K562 (cell line): ENCODE data around the gene LAPTM4A. TPM values are rescaled to one million over a fixed set of nuclear protein-coding genes. Genes with fewer than 3 reads are reported as not detected.
A peak's percentile ranks its signal among the peaks of the same experiment; 100 is the strongest.

ENCODE experiments used
- COPS2 ChIP-seq: fragments of 450-650 bp; conservative IDR thresholded peaks from 2 replicates; pipeline ENCODE4 v1.6.1; 2016; ENCODE audit warnings: mild to moderate bottlenecking, moderate library complexity
- ELF1 ChIP-seq: fragments of 200-800 bp; sonication (Bioruptor generic); IDR thresholded peaks from 2 replicates; pipeline ENCODE4 v1.6.1; 2016; ENCODE audit warnings: missing genetic modification characterization, missing compliant biosample characterization
- KLF1 ChIP-seq: fragments of 450-650 bp; IDR thresholded peaks from 2 replicates; pipeline ENCODE4 v1.6.1; 2016; ENCODE audit warnings: missing genetic modification characterization, missing compliant biosample characterization
- PHF8 ChIP-seq: fragments of 200-600 bp; sonication (generic); IDR thresholded peaks from 2 replicates; pipeline ENCODE4 v1.6.1; 2012; ENCODE audit warnings: mixed run types, mild to moderate bottlenecking, inconsistent platforms, low read length, moderate library complexity, borderline replicate concordance
- POLR2B ChIP-seq: fragments of 450-650 bp; IDR thresholded peaks from 2 replicates; pipeline ENCODE4 v1.6.1; 2018; ENCODE audit warnings: low read depth; ENCODE audit not compliant: partially characterized antibody
- SETDB1 ChIP-seq: IDR thresholded peaks from one replicate; pipeline ENCODE4 v1.6.1; 2012; ENCODE audit warnings: low read length, control low read depth, inconsistent platforms
- TSC22D4 ChIP-seq: fragments of 450-650 bp; IDR thresholded peaks from 2 replicates; pipeline ENCODE4 v1.6.1; 2016; ENCODE audit warnings: missing genetic modification characterization, missing biosample characterization, control low read depth
- polyA plus RNA-seq, 8 experiments: library from polyadenylated mRNA; depleted of rRNA in 4 of 8; stranded (reverse) in 5 of 8; unstranded in 3 of 8; fragments of >200 nt; fragmentation: Nextera tagmentation in 2 of 8; fragmentation: Illumina TruSeq in 1 of 8; extraction: Ambion mirVana in 2 of 8; extraction: Trizol in 1 of 8; gene quantifications; 2 replicates each; pipeline versions ENCODE4 v1.2.1 to v1.2.3, GENCODE V29; 2011 to 2014; ENCODE audit warnings: inconsistent platforms in 1 of 8, missing spikeins in 1 of 8
- total RNA-seq, 7 experiments: library from RNA; depleted of rRNA in 6 of 7; stranded (reverse); fragments of >200 nt in 6 of 7; fragmentation: Illumina TruSeq in 2 of 7; extraction: Trizol in 2 of 7; gene quantifications; 2 replicates each; pipeline versions ENCODE4 v1.2.1 to v1.2.3, GENCODE V29; 2011 to 2021; ENCODE audit warnings: low replicate concordance in 1 of 7
- TF ChIP-seq, protein P1 (sequence below), 2 experiments: fragments of 250-450 bp in 1 of 2; fragments of 450-650 bp in 1 of 2; sonication (Bioruptor Pico) in 1 of 2; IDR thresholded peaks; 2 replicates each; pipeline versions ENCODE4 v1.6.1 to v1.8.0; 2016 to 2021; ENCODE audit warnings: mild to moderate bottlenecking in 2 of 2, moderate library complexity in 2 of 2, missing compliant biosample characterization in 1 of 2, missing genetic modification characterization in 1 of 2
- TF ChIP-seq, protein P2 (sequence below): fragments of 200-800 bp; sonication (Bioruptor generic); IDR thresholded peaks from 2 replicates; pipeline ENCODE4 v1.6.1; 2017; ENCODE audit warnings: missing genetic modification characterization, missing compliant biosample characterization
- TF ChIP-seq, protein P3 (sequence below): fragments of 250-450 bp; sonication (Bioruptor Pico); IDR thresholded peaks from 2 replicates; pipeline ENCODE4 v1.4.0; 2020
- TF ChIP-seq, protein P4 (sequence below): sonication (generic); formaldehyde crosslinking; IDR thresholded peaks from 2 replicates; pipeline ENCODE4 v1.8.0; 2022; ENCODE audit warnings: mild to moderate bottlenecking, missing genetic modification reagents

LAPTM4A gene
- total and polyA plus RNA-seq, 9 of the 15 experiments (the other 6 are each of a cell fraction or from before 2014, with no cell fraction given), result 13.4 to 157 (median 50.1) TPM

DNA sequence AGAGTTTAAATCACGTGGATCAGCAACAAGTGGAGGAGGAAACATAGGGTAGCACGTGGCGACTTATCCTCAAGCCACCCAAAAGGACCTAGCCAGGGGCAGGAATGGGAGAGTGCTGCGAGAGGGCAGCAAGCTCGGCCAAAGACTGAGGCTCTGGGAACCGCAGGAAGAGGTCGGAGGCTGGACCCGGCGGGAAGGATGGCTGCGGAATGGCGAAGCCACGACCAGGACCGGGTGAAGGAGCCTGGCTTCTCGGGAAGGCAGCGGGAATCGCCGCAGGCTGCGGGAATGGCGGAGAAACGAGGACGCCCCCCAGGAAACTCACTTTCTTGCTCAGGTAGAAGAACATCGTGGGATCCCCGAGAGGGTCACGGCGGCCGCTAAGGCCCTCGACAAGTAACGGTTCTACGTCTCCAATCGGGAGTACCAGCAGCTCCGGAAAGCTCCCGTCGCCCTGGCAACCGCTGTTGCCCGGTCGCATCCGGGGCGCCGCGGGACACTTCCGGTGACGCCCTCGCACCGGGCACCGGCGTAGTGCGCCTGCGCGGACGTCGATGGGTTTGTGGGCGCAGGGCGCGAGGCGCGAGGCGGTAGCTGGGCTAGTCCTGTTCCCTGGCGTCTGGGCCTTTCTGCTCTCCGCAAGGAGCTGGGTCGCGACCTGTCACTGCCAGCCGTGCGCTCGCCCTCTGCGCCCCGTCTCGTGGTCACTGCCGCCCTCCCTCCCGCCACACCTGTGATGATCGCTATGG is 61.6 kb downstream of the LAPTM4A start, which contains the start of gene WDR35 (continued):
- TF ChIP-seq, protein P1, sequence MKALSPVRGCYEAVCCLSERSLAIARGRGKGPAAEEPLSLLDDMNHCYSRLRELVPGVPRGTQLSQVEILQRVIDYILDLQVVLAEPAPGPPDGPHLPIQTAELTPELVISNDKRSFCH (CRISPR knock-in tag; IDR thresholded peaks at IDR 0.05), result no peak
- TF ChIP-seq, protein P1 (tag; IDR thresholded peaks at IDR 0.05), result no peak
- TF ChIP-seq, protein P2, sequence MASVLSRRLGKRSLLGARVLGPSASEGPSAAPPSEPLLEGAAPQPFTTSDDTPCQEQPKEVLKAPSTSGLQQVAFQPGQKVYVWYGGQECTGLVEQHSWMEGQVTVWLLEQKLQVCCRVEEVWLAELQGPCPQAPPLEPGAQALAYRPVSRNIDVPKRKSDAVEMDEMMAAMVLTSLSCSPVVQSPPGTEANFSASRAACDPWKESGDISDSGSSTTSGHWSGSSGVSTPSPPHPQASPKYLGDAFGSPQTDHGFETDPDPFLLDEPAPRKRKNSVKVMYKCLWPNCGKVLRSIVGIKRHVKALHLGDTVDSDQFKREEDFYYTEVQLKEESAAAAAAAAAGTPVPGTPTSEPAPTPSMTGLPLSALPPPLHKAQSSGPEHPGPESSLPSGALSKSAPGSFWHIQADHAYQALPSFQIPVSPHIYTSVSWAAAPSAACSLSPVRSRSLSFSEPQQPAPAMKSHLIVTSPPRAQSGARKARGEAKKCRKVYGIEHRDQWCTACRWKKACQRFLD (CRISPR knock-in tag), result no peak
- TF ChIP-seq, protein P3, sequence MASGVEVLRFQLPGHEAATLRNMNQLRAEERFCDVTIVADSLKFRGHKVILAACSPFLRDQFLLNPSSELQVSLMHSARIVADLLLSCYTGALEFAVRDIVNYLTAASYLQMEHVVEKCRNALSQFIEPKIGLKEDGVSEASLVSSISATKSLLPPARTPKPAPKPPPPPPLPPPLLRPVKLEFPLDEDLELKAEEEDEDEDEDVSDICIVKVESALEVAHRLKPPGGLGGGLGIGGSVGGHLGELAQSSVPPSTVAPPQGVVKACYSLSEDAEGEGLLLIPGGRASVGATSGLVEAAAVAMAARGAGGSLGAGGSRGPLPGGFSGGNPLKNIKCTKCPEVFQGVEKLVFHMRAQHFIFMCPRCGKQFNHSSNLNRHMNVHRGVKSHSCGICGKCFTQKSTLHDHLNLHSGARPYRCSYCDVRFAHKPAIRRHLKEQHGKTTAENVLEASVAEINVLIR (CRISPR knock-in tag), result no peak
- TF ChIP-seq SETDB1, result no peak
- peak; percentile 45; the same call in 1 of the 2 replicates for TF ChIP-seq PHF8
- TF ChIP-seq TSC22D4 (tag), result no peak
- peak; percentile 56; the same call in 1 of the 2 replicates for TF ChIP-seq KLF1 (tag)
- no peak for TF ChIP-seq POLR2B
- no peak for TF ChIP-seq COPS2
- peak; percentile 69 for TF ChIP-seq ELF1 (tag)
- TF ChIP-seq, protein P4, sequence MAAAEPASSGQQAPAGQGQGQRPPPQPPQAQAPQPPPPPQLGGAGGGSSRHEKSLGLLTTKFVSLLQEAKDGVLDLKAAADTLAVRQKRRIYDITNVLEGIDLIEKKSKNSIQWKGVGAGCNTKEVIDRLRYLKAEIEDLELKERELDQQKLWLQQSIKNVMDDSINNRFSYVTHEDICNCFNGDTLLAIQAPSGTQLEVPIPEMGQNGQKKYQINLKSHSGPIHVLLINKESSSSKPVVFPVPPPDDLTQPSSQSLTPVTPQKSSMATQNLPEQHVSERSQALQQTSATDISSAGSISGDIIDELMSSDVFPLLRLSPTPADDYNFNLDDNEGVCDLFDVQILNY (CRISPR knock-in tag), result 0 out of 2 replicates have a peak, but pooled peaks have one; percentile 43
